NCI-H146 (cell line): ENCODE data around the gene CENPB.

ENCODE experiments used
- DNase-seq: peaks from one replicate; lab custom pipeline; 2025; lab: John Stamatoyannopoulos, UW

The CENPB gene

DNA sequence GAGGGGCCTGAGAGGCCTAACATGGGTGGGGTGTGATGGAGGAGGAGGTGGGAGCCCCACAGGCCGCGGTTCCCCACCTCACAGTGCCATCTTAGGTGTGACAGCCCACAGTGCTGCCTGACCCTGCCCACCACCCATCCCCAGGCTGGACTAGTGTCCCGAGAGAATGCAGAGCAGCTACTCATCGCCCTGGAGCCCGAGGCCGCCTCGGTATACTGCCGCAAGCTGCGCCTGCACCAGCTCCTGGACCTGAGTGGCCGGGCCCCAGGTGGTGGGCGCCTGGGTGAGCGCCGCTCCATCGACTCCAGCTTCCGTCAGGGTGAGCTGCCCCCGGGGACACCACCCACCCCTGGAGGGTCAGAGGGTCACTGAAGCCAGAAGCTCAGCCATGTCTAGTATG is 38.5 kb downstream of the CENPB start:
- no peak for DNase-seq

DNA sequence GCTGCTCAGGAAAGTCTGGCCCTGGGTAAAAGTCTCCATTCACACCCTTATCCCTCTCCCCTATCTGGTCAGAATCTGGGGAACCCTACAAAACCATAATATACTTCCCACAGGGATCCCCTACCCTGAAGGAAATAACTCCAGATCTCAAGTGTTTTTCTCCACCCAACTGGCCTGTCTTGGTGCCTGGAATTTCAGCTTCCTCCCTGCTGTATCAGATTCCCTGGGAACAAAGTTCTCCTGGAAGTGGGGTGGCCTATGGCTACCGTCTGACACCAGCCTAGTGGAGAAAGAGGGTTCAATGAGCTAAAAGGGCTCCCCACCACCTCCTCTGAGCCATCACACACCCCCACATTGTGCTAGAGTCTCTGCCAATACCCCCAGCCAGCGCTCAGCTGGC is 39.1 kb downstream of the CENPB start:
- DNase-seq, result no peak

DNA sequence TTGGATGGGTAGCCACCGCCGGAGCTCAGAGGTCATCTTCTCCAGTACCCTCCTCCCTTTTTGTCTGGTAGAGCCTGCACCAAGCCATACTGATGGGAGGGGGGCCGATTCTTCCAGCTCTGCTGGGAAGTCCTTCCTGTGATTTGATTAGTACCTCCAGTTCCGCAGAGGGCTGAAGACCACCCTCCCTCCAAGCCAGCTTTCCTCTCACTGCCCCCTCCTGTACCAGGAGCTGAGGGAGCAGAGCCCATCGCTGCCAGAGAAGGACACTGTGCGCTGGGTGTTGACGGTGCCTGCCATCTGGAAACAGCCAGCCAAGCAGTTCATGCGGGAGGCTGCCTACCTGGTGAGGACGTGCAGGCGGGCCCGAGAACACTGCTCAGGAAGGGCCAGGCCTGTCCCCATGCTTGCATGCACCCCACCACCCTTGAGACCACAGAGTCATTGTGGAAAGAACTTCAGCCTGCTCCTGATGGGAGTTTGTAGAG is 40.8 kb downstream of the CENPB start:
- peak; percentile 19 for DNase-seq

DNA sequence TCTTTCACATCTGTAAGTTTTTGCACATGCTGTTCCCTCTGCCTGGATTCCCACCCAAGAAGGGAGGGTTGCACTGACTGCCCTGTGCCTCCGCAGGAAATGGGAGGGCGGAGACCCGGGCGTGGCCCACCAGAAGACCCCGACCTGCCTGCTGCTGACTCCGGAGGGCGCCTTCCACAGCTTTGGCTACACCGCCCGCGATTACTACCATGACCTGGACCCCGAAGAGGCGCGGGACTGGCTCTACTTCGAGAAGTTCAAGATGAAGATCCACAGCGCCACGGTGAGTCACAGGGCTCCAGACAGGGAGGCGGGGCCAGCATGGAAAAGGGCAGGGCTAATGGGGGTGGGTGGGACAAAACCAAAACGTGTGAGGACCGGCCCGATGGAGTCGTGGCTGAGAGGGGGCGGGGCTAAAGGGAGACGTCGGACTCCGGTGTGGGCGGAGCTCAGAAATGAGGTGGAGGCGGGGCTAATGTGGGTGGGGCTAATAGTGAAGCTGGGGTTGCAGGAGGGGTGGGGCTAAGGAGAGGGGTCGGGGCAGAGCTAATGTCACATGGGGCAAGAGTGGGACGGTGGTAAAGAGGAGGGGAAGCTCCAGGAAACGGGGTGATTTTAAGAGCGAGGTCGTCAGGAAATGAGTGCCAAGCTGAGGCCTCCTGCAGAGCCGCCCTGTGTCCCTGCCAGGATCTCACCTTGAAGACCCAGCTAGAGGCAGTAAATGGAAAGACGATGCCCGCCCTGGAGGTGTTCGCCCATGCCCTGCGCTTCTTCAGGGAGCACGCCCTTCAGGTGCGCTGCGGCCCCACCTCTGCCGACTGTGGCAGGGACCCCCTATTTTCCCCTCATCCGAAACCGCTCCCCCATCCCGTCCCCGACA is 41.5 kb downstream of the CENPB start:
- peak; percentile 93 for DNase-seq

DNA sequence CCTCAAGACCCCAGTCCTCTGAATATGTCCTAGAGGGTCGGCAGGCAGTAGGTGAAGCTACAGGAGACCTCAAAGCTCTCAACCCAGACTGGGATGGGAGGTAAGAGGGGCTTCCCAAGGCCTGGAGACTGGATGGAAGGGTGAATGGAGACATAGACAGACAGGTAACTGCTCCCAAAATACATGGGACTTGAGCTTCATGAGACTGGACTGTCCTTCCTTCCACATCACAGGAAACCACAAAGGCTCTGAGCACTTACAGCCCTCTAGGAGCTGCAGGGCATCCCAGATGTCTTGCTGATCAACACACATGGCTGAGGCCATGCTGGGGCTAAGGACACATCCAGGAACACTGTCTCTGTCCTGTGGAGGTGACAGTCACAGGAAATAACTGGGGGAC is 42.5 kb downstream of the CENPB start:
- no peak for DNase-seq

DNA sequence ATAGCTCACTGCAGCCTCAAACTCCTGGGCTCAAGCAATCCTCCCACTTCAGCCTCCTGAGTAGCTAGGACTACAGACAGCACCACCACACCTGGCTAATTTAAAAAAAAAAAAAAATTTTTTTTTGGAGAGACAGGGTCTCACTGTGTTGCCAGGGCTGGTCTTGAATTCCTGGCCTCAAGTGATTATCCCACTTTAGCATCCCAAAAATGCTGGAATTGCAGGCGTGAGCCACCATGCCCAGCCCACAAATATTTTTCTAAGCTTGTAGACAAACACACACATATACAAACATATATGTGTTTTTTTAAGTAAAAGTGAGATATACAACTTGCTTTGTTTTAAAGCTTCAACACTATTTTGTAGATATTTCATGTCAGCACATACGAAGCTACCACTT is 43.3 kb downstream of the CENPB start:
- no peak for DNase-seq

DNA sequence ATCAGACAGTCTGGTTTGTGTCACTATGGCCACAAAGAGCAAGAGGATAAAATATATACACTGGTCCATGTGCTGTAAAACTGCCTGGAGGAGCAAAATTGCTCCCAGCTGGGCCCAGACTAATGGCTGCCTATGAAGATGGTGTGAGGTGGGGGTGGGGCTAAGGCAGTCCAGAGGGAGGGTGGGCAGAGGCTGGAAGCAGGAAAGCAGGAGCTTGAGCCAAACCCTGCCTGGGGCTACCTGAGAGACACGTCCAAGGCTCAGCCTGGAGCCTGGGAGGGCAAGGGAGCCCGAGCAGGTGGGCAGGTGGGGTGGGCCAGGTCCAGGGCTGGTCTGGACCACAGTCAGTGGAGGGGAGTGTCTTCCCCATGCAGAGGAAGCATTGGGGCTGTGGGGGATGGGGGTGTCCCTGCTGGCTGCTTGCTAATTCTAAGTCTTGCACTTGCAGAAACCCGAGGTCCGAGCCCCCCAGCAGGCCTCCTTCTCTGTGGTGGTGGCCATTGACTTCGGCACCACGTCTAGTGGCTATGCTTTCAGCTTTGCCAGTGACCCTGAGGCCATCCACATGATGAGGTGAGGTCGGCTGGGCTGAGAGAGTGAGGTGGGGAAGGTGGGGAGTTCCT is 44.6 kb downstream of the CENPB start:
- no peak for DNase-seq

DNA sequence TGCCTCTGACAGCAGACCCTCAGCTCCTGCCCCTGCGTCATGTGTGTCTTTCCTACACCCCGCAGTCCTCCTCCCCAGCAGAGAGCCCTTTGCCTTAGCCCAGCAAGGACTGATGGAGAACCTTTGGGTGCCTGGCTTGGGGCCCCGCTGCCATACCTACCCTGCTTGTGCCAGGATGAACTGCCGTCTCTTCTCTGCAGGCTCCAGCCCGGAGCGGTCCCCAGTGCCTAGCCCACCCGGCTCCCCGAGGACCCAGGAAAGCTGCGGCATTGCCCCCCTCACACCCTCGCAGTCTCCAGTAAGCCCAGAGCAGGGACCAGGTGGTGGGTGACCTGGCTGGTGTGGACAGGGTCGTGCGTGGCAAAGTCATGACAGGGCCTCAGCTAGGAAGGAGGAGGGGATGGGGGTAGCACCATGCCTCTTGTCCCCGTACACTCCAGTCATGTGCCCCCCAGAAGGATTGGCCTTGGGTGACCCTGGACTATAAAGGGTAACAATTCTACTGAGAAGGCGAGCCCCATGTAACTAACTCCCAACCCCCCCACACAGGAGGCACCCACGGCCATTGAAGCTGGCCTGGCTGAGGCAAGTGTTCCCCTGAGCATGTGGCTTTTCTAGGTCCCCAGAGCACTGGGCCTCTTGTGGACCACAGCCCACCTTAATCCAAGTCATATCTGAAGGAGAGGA is 45.8 kb downstream of the CENPB start:
- DNase-seq, result no peak

DNA sequence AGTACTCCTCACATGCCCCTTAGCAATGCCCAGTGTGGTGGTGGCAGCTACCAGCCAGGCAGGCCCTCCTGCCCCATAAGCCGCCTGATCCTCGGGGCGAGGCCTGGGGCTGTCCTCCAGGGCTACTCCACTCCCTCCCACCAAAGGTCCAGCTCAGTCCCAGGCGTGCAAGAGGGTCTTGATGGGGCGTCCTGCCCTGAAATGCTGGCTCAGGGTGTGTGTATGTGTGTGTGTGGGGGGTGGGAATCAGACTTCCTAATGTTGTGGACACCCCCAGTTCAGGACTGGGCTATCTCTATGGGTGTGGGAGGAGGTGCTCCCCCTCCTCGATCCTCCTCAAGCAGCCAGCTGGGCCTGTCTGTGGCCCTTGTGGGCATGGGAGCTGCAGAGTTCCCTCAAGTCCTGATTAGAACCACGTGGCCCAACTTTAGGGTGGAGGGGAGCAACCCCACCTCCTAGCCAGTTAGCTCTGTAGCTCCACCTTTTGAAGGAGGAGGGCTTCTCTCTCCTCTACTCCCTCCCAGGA is 46.6 kb downstream of the CENPB start:
- no peak for DNase-seq

DNA sequence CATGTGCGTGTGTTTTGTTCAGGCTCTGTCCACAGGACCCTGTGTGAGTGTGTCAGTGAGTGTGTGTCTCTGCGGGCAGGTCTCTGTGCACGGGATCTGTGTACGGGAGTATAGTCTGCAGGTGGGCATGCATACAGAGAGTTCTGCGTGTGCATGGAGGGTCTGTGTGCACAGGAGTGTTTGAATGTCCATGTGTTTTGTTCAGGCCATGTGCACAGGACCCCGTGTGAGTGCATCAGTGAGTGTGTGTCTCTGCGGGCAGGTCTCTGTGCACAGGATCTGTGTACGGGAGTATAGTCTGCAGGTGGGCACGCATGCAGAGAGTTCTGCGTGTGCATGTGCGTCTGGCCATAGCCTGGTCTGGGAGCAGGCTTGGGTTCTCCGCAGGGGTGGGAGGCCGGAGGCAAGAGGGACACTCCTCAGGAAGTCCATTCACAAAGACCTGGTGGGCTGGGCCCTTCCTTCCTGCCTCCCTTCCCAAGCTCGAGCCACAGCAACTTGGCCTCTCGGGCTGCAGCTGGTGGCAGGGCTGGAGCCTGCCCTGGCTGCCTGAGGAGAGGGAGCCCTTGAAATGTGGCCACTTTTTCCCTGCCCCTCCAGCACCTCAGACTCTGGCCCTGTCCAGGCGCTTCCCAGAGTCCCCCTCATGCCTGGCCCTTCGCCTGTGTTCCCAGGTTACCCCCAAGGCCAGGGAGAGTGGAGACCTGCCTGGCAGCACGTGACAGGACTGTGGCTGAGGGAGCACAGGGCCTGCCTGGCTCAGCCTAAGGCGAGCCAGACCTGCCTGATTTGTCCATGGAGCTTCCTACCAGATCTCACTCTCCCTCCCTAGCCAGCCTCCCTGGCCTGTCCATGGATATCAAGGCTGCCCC is 47.2 kb downstream of the CENPB start:
- peak; percentile 15 for DNase-seq

DNA sequence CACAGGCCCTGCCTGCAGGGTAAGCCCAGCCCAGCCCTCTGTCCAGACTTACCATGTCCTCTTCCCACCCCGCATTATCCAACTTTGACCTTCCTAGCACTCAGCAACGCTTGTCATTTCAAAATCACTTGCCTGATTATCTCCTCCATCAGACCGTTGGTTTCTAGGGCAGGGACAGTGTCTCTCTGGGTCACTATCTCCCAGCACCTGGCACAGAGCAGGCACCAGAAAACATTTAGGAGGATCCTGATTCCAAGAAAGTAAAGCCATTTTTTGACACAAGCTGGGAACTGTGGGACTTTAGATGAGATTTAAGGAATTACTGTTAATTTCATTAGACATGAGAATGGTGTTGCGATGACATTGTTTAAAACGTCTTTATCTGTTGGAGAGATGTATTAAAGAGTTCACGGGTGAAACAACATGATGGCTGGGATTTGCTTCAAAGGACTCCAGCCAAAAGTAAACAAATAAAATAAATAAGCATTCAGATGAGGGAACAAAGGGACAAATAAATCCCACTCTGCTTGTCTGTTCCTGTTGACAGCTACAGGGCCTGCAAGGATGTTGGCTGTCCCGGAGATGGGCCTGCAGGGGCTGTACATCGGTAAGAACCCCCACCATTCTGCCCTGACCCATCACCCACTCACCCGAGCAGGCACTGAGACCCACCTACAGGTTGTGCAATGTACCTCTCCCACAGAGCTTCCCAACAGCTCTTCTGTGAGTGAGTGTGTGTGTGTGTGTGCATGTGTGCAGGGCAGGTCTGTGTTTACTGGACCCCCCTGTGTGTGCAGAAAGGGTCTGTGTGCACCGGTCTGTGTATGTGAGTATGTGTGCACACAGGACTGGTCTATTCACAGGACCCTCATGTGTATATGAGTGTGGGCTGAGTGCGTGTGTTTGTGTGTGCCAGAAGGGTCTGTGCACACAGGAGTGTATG is 48.2 kb downstream of the CENPB start:
- no peak for DNase-seq

DNA sequence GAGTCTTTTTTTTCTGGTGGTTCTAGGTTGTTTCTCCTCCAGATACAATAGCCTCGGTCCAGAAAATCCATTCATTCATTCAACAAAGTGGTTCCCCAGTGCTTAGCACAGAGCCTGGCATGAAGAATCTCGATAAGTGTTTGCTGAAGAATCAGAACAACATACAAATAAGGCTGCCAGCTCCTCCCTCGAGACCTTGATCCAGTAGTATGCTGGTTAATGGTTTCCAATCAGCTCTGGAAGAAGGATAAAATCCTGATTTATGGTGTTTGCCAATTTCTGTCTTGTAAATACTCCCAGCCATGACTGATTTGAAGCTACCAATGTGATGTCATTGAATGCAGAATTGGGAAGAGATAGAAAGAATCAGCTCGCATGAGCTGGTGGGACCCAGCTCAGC is 50.8 kb downstream of the CENPB start:
- no peak for DNase-seq

DNA sequence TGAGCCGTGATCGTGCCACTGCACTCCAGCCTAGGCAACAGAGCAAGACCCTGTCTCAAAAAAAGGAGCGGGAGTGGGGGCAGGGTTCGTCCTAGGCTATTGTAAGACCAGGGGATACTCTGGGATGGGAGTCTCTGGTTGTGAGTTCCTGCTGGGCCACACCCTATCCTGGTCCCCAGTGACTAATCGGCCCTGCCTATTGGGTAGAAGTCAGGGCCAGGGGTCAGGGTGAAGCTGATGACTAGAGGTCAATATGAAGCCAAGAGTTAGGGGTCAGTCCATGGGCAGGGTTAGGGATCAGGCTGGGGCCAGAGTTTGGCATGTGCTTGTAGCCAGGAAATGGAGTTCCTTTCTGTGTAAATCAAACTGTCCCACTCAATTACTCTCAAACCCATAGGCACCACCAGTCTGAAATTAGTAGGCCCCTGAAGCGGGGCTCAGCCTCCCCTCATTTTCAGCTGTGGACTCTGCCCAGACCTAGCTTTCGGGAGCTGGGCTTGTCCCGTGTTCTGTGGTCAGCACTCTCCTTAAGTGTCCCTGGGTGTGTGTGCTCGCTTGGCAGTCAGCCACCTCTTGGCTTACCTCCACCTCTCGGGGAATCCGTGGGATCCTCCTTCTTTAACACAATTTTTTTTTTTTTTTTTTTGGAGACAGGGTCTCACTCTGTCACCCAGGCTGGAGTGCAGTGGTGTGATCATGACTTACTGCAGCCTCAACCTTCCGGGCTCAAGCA is 52.3 kb downstream of the CENPB start:
- DNase-seq, result no peak
